Stimulated activated CD8-positive, alpha-beta memory T cell treated with anti-CD3 and anti-CD28 coated beads, Interleukin-7, amount 100 ng/mL, for 4 hours (primary cell): Measurements from ENCODE around the gene SCFD2.
"Not testable (repeated sequence)": the region's sequence is repeated elsewhere in the genome, so short reads cannot be mapped to it uniquely, and the experiment has no call there.

Experiments used
- DNase-seq, 2 donors: peaks; one replicate each; pipeline ENCODE4 v3.0.0-alpha.2; 2020; ENCODE audit warnings: low read depth in 2 of 2

Gene SCFD2

DNA sequence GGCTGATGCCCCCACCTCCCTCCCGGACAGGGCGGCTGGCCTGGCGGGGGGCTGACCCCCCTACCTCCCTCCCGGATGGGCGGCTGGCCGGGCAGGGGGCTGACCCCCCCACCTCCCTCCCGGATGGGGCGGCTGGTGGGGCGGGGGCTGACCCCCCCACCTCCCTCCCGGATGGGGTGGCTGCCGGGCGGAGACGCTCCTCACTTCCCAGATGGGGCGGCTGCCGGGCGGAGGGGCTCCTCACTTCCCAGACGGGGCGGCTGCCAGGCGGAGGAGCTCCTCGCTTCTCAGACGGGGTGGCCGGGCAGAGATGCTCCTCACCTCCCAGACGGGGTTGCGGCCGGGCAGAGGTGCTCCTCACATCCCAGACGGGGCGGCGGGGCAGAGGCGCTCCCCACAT lies 127.5 kb downstream of the SCFD2 start:
- not testable (repeated sequence) for DNase-seq

DNA sequence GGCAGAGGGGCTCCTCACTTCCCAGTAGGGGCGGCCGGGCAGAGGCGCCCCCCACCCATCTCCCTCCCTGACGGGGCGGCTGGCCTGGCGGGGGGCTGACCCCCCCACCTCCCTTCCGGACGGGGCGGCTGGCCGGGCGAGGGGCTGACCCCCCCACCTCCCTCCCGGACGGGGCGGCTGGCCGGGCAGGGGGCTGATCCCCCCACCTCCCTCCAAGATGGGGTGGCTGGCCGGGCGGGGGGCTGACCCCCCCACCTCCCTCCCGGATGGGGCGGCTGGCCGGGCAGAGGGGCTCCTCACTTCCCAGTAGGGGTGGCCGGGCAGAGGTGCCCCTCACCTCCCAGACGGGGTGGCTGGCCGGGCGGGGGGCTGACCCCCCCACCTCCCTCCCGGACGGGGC lies 128.1 kb downstream of the SCFD2 start:
- not testable (repeated sequence) for DNase-seq

DNA sequence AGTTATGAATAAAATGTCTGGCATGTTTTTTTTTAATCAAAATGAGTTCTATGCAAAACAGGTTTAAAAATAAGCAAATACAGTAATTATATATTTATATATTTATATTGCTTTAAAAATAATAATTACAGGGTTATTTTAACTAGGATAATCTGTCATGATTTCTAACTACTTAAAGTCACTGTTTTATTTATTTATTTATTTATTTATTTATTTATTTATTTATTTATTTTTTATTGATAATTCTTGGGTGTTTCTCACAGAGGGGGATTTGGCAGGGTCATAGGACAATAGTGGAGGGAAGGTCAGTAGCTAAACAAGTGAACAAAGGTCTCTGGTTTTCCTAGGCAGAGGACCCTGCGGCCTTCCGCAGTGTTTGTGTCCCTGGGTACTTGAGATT lies 129.2 kb downstream of the SCFD2 start:
- DNase-seq: not testable (repeated sequence)

GRCh38 chr4:53235547-53235946 lies 130.3 kb downstream of the SCFD2 start:
- no peak for DNase-seq

DNA sequence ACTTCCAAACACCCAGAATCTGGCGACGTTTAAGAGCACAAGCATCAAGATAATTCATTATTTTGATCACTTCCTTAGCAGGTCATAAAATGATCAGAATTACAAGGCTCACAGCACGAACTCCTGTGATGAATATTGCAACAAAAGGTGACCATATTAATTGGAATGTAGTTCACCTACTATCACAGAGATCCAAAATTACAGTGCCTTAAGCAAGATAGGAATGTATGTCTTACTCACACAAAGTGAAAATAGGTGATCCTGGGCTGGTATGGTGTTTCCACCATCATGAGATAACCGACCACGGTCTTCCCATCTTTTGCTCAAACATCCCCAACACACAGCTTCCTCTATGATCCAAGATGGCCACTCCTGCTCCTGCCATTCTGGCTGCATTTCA lies 131.2 kb downstream of the SCFD2 start:
- no peak for DNase-seq

DNA sequence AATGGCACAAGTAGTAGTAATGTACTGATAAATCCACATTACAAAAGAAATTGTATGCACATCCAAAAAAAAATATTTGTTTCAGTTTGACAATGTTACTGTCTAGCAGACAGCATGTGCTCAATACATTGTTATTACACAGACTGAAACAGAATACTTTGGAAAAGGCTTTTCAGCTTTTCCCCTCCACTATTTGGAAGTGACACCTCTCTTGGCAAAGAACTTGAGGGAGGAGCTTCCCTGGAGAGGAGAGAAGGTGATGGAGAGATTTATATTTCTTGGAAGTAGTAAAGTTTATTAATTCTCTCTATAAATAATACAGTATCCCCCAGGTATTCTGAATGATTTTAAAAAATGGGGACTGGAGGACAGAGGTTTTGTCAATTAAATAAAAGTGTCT lies 131.8 kb downstream of the SCFD2 start:
- no peak for DNase-seq

GRCh38 chr4:53233114-53233795 lies 132.6 kb downstream of the SCFD2 start:
- DNase-seq: no peak

- no peak for DNase-seq
These were observed 133.5 kb downstream of the SCFD2 start for GRCh38 chr4:53232371-53232770.

DNA sequence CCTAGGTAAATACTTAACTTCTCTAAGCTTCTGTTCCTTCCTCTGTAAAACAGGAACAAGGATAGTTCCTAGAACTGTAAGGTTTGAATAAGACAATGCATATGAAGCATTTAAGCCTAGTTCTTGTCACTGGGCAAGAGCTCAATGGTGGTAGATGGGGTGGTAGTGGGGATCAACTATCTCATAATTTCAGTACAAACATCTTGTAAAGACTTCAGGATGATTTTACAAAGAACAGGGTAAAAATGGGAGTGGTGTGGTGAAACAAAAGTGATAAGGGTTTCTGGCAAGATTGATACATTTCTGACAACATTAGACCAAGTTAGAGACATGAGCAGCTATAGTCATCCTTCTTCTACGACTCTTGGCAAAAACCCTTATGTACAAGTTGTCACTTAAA lies 137.8 kb downstream of the SCFD2 start:
- no peak for DNase-seq

DNA sequence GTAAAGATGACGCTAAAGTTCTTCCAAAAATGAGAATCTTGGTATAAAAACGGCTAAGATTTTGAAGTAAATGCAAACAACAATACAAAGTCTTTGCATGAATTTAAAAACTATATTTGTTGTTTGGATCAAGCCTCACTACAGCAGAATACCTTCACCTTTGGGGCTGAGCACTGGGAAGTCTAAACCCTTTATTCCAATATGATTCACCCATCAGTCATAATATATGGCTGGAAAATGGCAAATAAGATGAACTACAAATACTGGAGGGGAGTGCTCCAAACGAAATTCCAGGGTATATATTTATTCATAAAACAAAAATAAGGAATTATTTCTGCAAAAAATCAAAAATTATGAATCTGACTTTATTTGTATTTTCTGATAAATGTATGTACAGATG lies 138.4 kb downstream of the SCFD2 start:
- no peak for DNase-seq

GRCh38 chr4:53221832-53222480 lies 143.9 kb downstream of the SCFD2 start:
- DNase-seq: no peak

- DNase-seq: not testable (repeated sequence)
These were observed 146.7 kb downstream of the SCFD2 start for GRCh38 chr4:53219148-53219547.

GRCh38 chr4:53208753-53209152 lies 157.1 kb downstream of the SCFD2 start:
- DNase-seq: no peak

- no peak for DNase-seq
These were observed 159.9 kb downstream of the SCFD2 start for GRCh38 chr4:53205970-53206369.

DNA sequence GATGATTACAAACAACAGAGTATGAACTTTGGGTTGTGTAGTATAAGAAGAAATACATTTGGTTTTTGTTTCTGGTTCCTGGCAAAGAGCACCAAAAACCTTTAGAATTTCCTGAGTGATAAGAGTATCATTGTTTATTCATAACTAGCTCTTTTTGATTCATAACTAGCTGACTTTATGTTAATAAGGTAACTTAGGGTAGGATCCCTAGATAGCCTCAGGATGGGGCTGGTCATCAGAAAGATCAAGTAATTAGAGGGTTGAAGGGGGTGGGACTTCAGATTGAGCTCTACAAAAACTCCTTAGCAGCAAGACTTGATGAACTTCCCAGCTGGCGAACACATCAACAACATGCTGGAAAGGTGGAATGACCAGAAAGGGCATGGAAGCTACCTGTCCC lies 166.5 kb downstream of the SCFD2 start:
- no peak for DNase-seq

DNA sequence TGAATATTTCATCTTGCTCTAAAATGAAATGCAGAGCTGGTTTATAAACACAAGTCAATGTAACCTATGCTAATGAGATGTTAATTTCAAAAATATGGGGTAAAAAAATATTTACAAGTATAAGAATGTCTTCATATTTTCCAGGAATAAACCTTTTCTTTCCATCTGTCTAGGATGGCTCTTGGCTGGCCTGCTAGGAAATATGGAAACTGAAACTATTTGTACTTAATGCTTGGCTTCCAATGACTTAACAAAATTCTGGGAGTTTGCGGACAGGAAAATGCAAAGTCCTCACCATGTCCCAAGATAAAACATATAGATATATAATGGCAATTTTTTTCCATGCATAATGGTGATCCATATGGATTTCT lies 168.1 kb downstream of the SCFD2 start:
- DNase-seq: no peak

- no peak for DNase-seq
These were observed 168.7 kb downstream of the SCFD2 start for GRCh38 chr4:53196882-53197771.

GRCh38 chr4:53195815-53196661 lies 169.8 kb downstream of the SCFD2 start:
- DNase-seq: no peak

- no peak for DNase-seq
These were observed 171.1 kb downstream of the SCFD2 start for GRCh38 chr4:53194727-53195126.

GRCh38 chr4:53193111-53193510 lies 172.8 kb downstream of the SCFD2 start:
- DNase-seq: no peak

GRCh38 chr4:53192496-53192895 lies 173.4 kb downstream of the SCFD2 start:
- no peak for DNase-seq

DNA sequence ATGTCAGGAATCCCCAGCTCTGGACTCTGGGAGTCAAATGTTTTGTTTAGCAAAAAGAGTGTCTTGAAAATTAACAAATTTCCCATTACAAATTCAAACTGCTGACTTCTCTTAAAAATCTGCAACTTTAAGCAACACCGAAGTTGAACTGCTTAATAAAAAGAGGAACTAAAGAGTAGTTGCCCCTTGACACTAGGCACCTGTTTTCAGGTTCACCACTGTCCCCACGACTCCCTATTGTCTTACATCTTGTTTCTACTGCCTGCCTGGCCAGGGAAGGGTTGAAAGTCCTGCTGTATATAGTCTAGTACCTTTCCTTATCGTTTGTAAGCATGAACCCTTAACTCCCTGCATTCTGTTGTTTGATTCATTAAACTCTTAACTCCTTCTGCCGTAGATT lies 173.9 kb downstream of the SCFD2 start:
- no peak for DNase-seq
